Activated CD8-positive, alpha-beta memory T cell treated with anti-CD3 and anti-CD28 coated beads for 36 hours (primary cell): Measurements from ENCODE around the gene ZNF780A. TPM values are rescaled to one million over a fixed set of nuclear protein-coding genes. Genes with fewer than 3 reads are reported as not detected.

Source experiments
- CTCF ChIA-PET: fragments of 350-600 bp; sonication (Branson Sonifier 250); formaldehyde crosslinking; loops from one replicate; lab custom pipeline; 2021; ENCODE audit warnings: antibody characterized with exemption; lab: Charles Lee
- POLR2A ChIA-PET: fragments of 350-600 bp; sonication (Branson Sonifier 250); formaldehyde crosslinking; loops from one replicate; lab custom pipeline; 2021; ENCODE audit warnings: antibody characterized with exemption; lab: Charles Lee
- total RNA-seq, 2 experiments: library from RNA; stranded (reverse); gene quantifications; one replicate each; pipeline ENCODE4 v1.2.3, GENCODE V29; 2021

ZNF780A gene
- total RNA-seq, 2 experiments from 2014 or later: 17.4 to 18.9 TPM

DNA sequence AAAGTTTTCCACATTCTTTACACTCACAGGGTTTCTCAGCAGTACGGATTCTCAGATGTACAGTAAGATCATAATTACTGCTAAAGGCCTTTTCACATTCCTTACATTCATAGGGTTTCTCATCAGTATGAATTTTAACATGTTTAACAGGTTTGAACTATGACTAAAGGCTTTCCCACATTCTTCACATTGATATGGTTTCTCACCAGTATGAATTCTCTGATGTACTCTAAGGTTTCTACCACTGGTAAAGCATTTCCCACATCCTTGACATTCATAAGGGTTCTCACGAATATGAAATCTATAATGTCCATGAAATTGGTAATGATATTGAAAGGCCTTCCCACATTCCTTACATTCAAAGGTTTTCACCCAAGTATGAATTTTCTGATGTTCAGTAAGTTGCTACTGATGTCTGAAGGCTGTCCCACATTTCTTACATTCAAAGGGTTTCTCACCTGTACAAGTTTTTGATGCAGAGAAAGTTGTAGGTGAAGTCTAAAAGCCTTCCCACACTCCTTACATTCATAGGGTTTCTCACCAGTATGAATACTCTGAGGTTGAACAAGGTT lies 56.7 kb downstream of the ZNF780A start:
- ChIA-PET CTCF (no interaction called here), POLR2A (no interaction called here)

DNA sequence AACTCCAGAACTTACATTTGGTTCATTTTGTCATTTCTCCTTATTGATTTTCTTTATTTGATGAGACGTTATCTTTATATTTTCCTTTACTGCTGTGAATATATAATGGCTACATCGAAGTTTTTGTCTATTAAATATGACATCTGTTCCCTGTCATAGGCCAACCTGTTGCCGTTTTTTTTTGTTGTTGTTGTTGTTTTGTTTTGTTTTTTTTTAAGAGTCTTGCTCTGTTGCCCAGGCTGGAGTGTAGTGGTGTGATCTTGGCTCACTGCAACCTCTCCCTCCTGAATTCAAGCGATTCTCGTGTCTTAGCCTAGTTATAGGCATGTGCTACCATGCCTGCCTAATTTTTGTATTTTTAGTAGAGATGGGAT lies 64.2 kb downstream of the ZNF780A start:
- ChIA-PET POLR2A (no interaction called here), CTCF (no interaction called here)

DNA sequence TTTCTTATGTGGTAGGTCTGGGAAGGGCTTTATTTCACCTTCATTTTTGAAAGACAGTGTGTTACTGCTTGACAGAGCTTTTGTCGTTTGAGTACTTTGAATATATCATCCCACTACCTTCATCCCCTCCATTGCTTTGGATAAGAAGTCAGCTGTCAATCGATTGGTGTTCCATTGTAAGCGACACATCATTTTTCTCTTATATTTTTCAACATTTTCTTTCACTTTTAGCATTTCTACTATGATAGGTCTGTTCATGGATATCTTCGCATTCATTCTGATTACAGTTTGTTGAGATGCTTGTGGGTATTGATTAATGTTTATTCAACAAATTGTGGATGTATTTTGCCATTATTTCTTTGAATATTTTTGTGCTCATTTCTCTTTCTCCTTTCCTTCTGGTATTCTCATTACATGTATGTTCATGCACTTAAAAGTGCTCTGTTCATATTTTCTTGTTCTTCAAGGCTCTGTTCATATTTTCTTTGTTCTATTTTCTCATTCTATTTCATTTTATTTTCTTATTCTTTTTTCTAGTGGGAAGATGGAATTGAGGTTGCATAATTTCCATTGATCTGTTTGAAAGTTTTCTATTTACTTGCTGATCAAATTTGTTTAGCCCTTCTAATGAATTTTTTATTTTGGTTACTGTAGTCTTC lies 64.7 kb downstream of the ZNF780A start:
- POLR2A ChIA-PET: no interaction called here

DNA sequence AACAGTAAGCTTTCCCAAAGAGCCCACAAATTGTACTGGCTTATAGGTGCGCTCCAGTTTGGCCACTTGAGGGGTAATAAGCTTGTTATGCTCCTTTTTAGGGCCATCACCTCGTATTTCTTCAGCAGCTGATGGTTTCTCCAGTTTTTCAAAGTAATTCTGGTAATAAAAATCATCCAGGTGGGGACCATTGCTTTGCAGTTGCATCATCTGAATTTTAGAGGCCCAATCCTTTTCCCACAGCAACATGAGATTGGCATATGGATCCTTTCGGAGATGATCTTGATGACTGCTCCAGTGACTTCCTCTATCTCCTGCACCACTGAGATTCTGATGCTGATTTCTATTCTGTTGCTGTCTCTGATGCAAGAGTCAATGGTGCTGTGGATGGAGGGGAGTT lies 66.8 kb downstream of the ZNF780A start:
- CTCF ChIA-PET: no interaction called here
- POLR2A ChIA-PET: no interaction called here

More for the DNA sequence above, 64.7 kb downstream of the ZNF780A start:
- CTCF ChIA-PET: no interaction called here

Other genes starting within 250 kb of the ZNF780A start
- gene FBL, start 244.6 kb downstream of the ZNF780A start, total RNA-seq: 100 to 1,000 TPM; 779 to 780 TPM
- 1 to 10 TPM; 1.5 to 2.1 TPM for gene FCGBP, start 156.3 kb downstream of the ZNF780A start, total RNA-seq
- 100 to 1,000 TPM; 159 to 170 TPM for gene PSMC4, start 119.8 kb downstream of the ZNF780A start, total RNA-seq
- 1 to 10 TPM; 4.0 to 4.4 TPM for gene ZNF546, start 93.9 kb downstream of the ZNF780A start, total RNA-seq
- gene ZNF780B, start 34.7 kb downstream of the ZNF780A start, total RNA-seq: 10 to 100 TPM; 15.6 to 15.9 TPM
- 10 to 100 TPM; 13.6 to 16.5 TPM for gene MAP3K10, start 100.5 kb upstream of the ZNF780A start, total RNA-seq
- not detected for gene TTC9B, start 127.4 kb upstream of the ZNF780A start, total RNA-seq
- not detected for gene CCNP, start 135.7 kb upstream of the ZNF780A start, total RNA-seq
- gene AKT2, start 194.4 kb upstream of the ZNF780A start, total RNA-seq: 100 to 1,000 TPM; 128 to 129 TPM